ENCODE measurements around the gene LRIF1. TPM values are rescaled to one million over a fixed set of nuclear protein-coding genes. Genes with fewer than 3 reads are reported as not detected.

LRIF1 gene
- total and polyA plus RNA-seq, 10 donors: 11.2 to 18.4 (median 16.4) TPM

DNA sequence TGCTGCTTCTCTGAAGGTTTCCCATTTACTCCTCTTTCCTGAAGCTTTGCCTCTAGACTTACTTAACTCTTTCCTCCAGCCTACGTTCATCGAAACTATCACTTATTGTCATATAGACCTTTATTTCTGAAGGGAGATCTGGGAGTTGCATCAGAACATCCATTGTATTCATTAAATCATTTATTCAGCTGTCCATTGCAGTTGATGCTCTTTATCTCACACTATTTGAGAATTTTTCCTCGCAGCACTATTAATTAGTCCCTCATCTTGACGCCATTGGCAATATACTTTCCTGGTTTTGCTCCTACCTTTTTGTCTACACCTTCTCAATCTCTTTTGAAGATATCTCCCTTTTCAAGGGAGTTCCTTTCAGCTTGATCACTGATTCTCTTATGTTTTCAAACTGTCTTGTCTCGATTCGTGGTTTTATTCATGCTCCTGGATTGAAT is 757 bp upstream of the LRIF1 start:
- DNase-seq: no peak
- H3K4me1 ChIP-seq: peaks cover 6 to 39% (median 20%) of the 10 kb centered on the region in 6 donors
- H3K27ac ChIP-seq: peak overlapping the region; percentile 95 to 99 (median 98)
- TF ChIP-seq, protein P1, sequence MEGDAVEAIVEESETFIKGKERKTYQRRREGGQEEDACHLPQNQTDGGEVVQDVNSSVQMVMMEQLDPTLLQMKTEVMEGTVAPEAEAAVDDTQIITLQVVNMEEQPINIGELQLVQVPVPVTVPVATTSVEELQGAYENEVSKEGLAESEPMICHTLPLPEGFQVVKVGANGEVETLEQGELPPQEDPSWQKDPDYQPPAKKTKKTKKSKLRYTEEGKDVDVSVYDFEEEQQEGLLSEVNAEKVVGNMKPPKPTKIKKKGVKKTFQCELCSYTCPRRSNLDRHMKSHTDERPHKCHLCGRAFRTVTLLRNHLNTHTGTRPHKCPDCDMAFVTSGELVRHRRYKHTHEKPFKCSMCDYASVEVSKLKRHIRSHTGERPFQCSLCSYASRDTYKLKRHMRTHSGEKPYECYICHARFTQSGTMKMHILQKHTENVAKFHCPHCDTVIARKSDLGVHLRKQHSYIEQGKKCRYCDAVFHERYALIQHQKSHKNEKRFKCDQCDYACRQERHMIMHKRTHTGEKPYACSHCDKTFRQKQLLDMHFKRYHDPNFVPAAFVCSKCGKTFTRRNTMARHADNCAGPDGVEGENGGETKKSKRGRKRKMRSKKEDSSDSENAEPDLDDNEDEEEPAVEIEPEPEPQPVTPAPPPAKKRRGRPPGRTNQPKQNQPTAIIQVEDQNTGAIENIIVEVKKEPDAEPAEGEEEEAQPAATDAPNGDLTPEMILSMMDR (IDR thresholded peaks at IDR 0.05 in 8 of 11, conservative IDR thresholded peaks at IDR 0.05 in 3 of 11): no peak
- TF ChIP-seq POLR2AphosphoS5 (IDR thresholded peaks at IDR 0.05) (no peak), POLR2A (IDR thresholded peaks at IDR 0.05) (no peak)
- WGBS, 5 donors: 58 to 67% (median 62%) methylated on average over 6 of the region's 6 CpGs
- peak overlapping the region; percentile 38 to 72 (median 54) for H3K4me3 ChIP-seq
- peaks cover 0 to 30% (median 0%) of the 10 kb centered on the region in 7 donors for H3K27me3 ChIP-seq (replicated peaks in 1 of 7)
- intact Hi-C loops (cut with DNase I; ENCODE audit: low total_unique reads): no loop called here
- peaks cover 0 to 88% (median 60%) of the 10 kb centered on the region in 8 donors for H3K9me3 ChIP-seq
- H3K36me3 ChIP-seq: peaks cover 0 to 24% (median 0%) of the 10 kb centered on the region in 6 donors

DNA sequence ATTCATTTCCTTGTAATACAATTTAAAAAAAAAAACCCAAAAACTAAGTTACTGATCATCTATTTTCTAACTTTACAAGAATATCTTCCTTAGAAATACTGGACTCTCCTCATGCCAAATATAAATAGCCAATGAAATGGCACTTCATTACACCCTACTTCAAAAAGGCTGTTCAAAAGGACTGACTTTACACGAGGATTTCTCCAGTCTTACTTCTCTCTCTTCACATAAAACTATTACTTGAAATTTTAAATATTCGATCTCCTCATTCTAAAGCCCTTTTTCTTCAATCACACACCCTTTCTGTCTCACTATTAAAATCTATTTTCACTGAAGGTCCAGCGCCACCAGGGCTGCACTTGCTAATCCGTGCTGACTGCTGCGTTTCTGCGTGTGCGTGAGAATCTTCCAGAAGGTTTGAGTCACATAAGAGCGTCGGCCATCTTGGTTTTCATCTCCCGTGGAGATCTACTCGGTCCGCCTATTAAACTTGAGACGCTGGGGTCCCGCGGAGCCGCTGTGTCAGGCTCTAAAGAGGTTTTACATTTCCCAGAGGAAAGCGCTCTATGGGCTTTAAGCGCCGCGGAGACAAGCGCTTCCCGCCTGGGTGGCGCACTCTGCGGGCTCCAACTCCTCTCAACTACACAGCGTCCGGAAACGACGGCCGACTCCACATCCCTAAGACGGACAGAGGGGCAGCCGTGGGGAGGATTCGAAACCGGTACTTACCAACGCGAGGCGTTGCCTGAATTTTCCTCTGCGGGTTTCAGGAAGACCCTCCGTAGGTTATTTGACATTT is 631 bp downstream of the LRIF1 start:
- intact Hi-C loops (cut with DNase I; ENCODE audit: low total_unique reads): no loop called here
- WGBS, 5 donors: 4 to 13% (median 5%) methylated on average over 23 to 38 of the region's 38 CpGs
- Histone ChIP-seq H3K36me3 (peaks cover 0 to 38% (median 0%) of the 10 kb centered on the region in 6 donors), H3K27me3 (replicated peaks in 1 of 7) (peaks cover 0 to 17% (median 0%) of the 10 kb centered on the region in 7 donors), H3K4me3 (peak overlapping the region; percentile 43 to 72 (median 54)), H3K27ac (peak overlapping the region; percentile 95 to 99 (median 98)), H3K4me1 (peaks cover 6 to 39% (median 20%) of the 10 kb centered on the region in 6 donors), H3K9me3 (peaks cover 0 to 88% (median 67%) of the 10 kb centered on the region in 8 donors)
- TF ChIP-seq POLR2AphosphoS5 (IDR thresholded peaks at IDR 0.05): peak in 1 of 3 donors; percentile 3
- no peak for TF ChIP-seq POLR2A (IDR thresholded peaks at IDR 0.05)
- TF ChIP-seq, protein P1 (IDR thresholded peaks at IDR 0.05 in 8 of 11, conservative IDR thresholded peaks at IDR 0.05 in 3 of 11): no peak
- DNase-seq: peak; percentile 92

DNA sequence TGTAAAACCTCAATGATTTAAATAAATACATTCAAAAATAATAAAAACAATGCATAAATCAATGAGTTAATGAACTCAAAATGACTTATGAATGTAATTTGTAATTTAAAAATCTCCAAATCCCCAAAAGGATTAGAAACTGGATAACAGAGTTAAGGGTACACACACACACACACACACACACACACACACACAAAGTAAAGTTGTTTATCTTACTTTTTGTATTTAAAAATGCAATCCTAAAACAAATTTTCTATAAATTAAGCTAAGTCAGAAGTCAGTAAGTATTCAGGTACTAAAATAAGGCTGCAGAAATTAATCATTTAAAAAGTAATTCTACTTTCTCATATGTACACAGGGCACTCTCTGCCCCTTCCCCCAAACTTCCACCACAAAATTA is 1.8 kb downstream of the LRIF1 start:
- H3K4me3 ChIP-seq: no peak overlapping the region
- TF ChIP-seq, protein P1 (IDR thresholded peaks at IDR 0.05 in 8 of 11, conservative IDR thresholded peaks at IDR 0.05 in 3 of 11): no peak
- no peak for TF ChIP-seq POLR2AphosphoS5 (IDR thresholded peaks at IDR 0.05)
- TF ChIP-seq POLR2A (IDR thresholded peaks at IDR 0.05): no peak
- H3K27ac ChIP-seq: no peak overlapping the region
- H3K36me3 ChIP-seq: peaks cover 0 to 46% (median 0%) of the 10 kb centered on the region in 6 donors
- peaks cover 0 to 5% (median 0%) of the 10 kb centered on the region in 7 donors for H3K27me3 ChIP-seq (replicated peaks in 1 of 7)
- H3K4me1 ChIP-seq: peaks cover 6 to 39% (median 20%) of the 10 kb centered on the region in 6 donors
- peaks cover 0 to 88% (median 75%) of the 10 kb centered on the region in 8 donors for H3K9me3 ChIP-seq
- no peak for DNase-seq
- intact Hi-C loops (cut with DNase I; ENCODE audit: low total_unique reads): no loop called here

DNA sequence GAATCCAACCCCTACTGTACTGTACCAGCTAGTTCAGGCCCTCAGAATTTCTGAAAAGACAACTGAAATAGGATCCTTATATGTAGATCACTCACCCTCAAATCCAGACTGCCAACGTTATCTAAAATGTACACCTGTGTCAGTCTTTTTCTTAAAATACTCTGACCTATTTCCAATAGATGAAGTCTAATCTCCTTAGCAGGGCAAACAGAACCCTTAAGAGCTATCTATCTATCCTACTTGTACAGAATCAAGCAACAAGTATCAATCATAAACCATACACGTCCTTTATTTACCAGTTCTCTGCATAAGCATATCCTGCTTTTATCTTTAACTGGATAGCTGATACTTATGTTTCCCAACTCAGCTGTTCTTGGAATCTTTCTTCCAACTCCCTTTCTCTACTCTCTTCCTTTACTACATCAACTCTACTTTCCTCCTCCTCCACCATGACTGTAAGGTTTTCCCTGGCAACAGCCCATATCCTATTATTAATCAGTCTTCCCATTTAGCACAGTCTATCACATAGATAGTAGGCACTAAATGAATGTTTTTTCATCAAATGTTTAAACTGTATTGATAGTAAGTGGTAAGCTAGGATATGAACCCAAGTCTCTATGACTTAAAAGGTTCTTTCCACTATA is 2.8 kb downstream of the LRIF1 start:
- Histone ChIP-seq H3K27ac (no peak overlapping the region), H3K36me3 (peaks cover 0 to 56% (median 0%) of the 10 kb centered on the region in 6 donors), H3K27me3 (replicated peaks in 1 of 7) (no peaks in the 10 kb centered on the region), H3K4me3 (no peak overlapping the region), H3K4me1 (peaks cover 6 to 48% (median 20%) of the 10 kb centered on the region in 6 donors), H3K9me3 (peaks cover 0 to 88% (median 77%) of the 10 kb centered on the region in 8 donors)
- no peak for DNase-seq
- 92 to 97% (median 94%) methylated on average over 2 of the region's 2 CpGs for WGBS, 5 donors
- TF ChIP-seq, protein P1 (IDR thresholded peaks at IDR 0.05 in 8 of 11, conservative IDR thresholded peaks at IDR 0.05 in 3 of 11): no peak
- TF ChIP-seq POLR2A (IDR thresholded peaks at IDR 0.05) (no peak), POLR2AphosphoS5 (IDR thresholded peaks at IDR 0.05) (no peak)
- intact Hi-C loops (cut with DNase I; ENCODE audit: low total_unique reads): no loop called here

Data from spleen (tissue), 11 donors.